ENCODE data around the gene ABCA3.

Gene ABCA3

GRCh38 chr16:2238150-2238837 lies 102.2 kb downstream of the ABCA3 start:
- peak; percentile 32 for DNase-seq
- Histone ChIP-seq H2BK15ac (replicated peaks; ENCODE audit: low read depth) (no peak overlapping the region), H3K23ac (ENCODE audit: low read length) (no peak overlapping the region), H4K8ac (ENCODE audit: low read depth, low read length) (no peak overlapping the region), H3K27me3 (ENCODE audit: insufficient read depth, low read length, poor library complexity) (peaks cover 3% of the 10 kb centered on the region), H3K79me2 (ENCODE audit: control insufficient read depth, insufficient read depth, low read length) (no peaks in the 10 kb centered on the region), H4K5ac (ENCODE audit: low read length) (no peak overlapping the region), H3K79me1 (ENCODE audit: low read length) (no peaks in the 10 kb centered on the region), H2BK5ac (ENCODE audit: low read length) (no peak overlapping the region), H3K4me3 (ENCODE audit: low read length) (no peak overlapping the region), H3K56ac (ENCODE audit: low read length) (no peak overlapping the region), H3K27ac (ENCODE audit: low read depth, low read length) (no peak overlapping the region), H3K9ac (ENCODE audit: low read length) (no peak overlapping the region), H2AK5ac (ENCODE audit: low read length) (no peak overlapping the region), H3K4me1 (ENCODE audit: control insufficient read depth, low read depth, low read length) (no peaks in the 10 kb centered on the region), H2BK120ac (ENCODE audit: low read depth, low read length) (no peak overlapping the region), H3K4ac (ENCODE audit: low read depth, low read length) (no peak overlapping the region), H3K4me2 (ENCODE audit: low read length) (no peak overlapping the region), H3K18ac (ENCODE audit: low read length) (no peak overlapping the region), H3K36me3 (ENCODE audit: control insufficient read depth, insufficient read depth, low read length) (no peaks in the 10 kb centered on the region)
- no CpG with 5 or more reads among the region's 18 CpGs for whole genome bisulfite sequencing (ENCODE audit: extremely low coverage, insufficient coverage, low lambda C conversion rate)

GRCh38 chr16:2237493-2238149 lies 102.9 kb downstream of the ABCA3 start:
- H3K79me1 ChIP-seq (ENCODE audit: low read length), result no peaks in the 10 kb centered on the region
- H3K4me3 ChIP-seq (ENCODE audit: low read length), result no peak overlapping the region
- no peak overlapping the region for H2AK5ac ChIP-seq (ENCODE audit: low read length)
- H3K36me3 ChIP-seq (ENCODE audit: control insufficient read depth, insufficient read depth, low read length), result no peaks in the 10 kb centered on the region
- H3K56ac ChIP-seq (ENCODE audit: low read length), result peak overlapping the region; percentile 26
- peak; percentile 32 for DNase-seq
- H3K4me2 ChIP-seq (ENCODE audit: low read length), result no peak overlapping the region
- H4K8ac ChIP-seq (ENCODE audit: low read depth, low read length), result no peak overlapping the region
- H3K23ac ChIP-seq (ENCODE audit: low read length), result no peak overlapping the region
- no peaks in the 10 kb centered on the region for H3K4me1 ChIP-seq (ENCODE audit: control insufficient read depth, low read depth, low read length)
- no peak overlapping the region for H3K18ac ChIP-seq (ENCODE audit: low read length)
- H3K9ac ChIP-seq (ENCODE audit: low read length), result no peak overlapping the region
- no peak overlapping the region for H2BK120ac ChIP-seq (ENCODE audit: low read depth, low read length)
- H3K27me3 ChIP-seq (ENCODE audit: insufficient read depth, low read length, poor library complexity), result peaks cover 3% of the 10 kb centered on the region
- H4K5ac ChIP-seq (ENCODE audit: low read length), result no peak overlapping the region
- WGBS (ENCODE audit: extremely low coverage, insufficient coverage, low lambda C conversion rate), result no CpG with 5 or more reads among the region's 65 CpGs
- no peak overlapping the region for H3K4ac ChIP-seq (ENCODE audit: low read depth, low read length)
- no peak overlapping the region for H2BK15ac ChIP-seq (replicated peaks; ENCODE audit: low read depth)
- no peak overlapping the region for H2BK5ac ChIP-seq (ENCODE audit: low read length)
- H3K79me2 ChIP-seq (ENCODE audit: control insufficient read depth, insufficient read depth, low read length), result no peaks in the 10 kb centered on the region
- H3K27ac ChIP-seq (ENCODE audit: low read depth, low read length), result no peak overlapping the region

DNA sequence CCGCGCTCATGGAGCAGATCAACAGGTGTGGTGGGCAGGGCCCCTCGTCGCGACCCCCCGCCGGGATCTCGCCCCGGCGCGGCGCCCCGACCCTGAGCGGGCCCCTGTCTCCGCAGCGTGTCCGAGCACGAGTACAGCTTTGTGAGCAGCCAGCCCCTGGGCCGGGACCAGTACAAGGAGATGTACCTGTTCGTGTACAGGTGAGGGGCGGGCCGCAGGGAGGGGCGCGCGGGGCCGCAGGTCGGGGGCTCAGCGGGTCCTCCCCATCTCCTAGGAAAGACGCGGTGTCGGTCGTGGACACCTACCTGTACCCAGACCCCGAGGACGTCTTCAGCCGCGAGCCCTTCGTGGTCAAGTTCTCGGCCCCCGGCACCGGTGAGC lies 103.4 kb downstream of the ABCA3 start:
- H2BK15ac ChIP-seq (replicated peaks; ENCODE audit: low read depth), result no peak overlapping the region
- no peak overlapping the region for H3K9ac ChIP-seq (ENCODE audit: low read length)
- H4K8ac ChIP-seq (ENCODE audit: low read depth, low read length), result no peak overlapping the region
- H2AK5ac ChIP-seq (ENCODE audit: low read length), result no peak overlapping the region
- H2BK5ac ChIP-seq (ENCODE audit: low read length), result no peak overlapping the region
- DNase-seq, result no peak
- H3K79me1 ChIP-seq (ENCODE audit: low read length), result no peaks in the 10 kb centered on the region
- no peak overlapping the region for H3K23ac ChIP-seq (ENCODE audit: low read length)
- H3K4me1 ChIP-seq (ENCODE audit: control insufficient read depth, low read depth, low read length), result no peaks in the 10 kb centered on the region
- no peak overlapping the region for H3K4me3 ChIP-seq (ENCODE audit: low read length)
- no peak overlapping the region for H3K27ac ChIP-seq (ENCODE audit: low read depth, low read length)
- H3K18ac ChIP-seq (ENCODE audit: low read length), result no peak overlapping the region
- no peak overlapping the region for H4K5ac ChIP-seq (ENCODE audit: low read length)
- H3K4ac ChIP-seq (ENCODE audit: low read depth, low read length), result no peak overlapping the region
- H3K79me2 ChIP-seq (ENCODE audit: control insufficient read depth, insufficient read depth, low read length), result no peaks in the 10 kb centered on the region
- peaks cover 3% of the 10 kb centered on the region for H3K27me3 ChIP-seq (ENCODE audit: insufficient read depth, low read length, poor library complexity)
- no peak overlapping the region for H2BK120ac ChIP-seq (ENCODE audit: low read depth, low read length)
- H3K56ac ChIP-seq (ENCODE audit: low read length), result peak overlapping the region; percentile 25
- no peaks in the 10 kb centered on the region for H3K36me3 ChIP-seq (ENCODE audit: control insufficient read depth, insufficient read depth, low read length)
- no CpG with 5 or more reads among the region's 40 CpGs for WGBS (ENCODE audit: extremely low coverage, insufficient coverage, low lambda C conversion rate)
- no peak overlapping the region for H3K4me2 ChIP-seq (ENCODE audit: low read length)

- WGBS (ENCODE audit: extremely low coverage, insufficient coverage, low lambda C conversion rate), result no CpG with 5 or more reads among the region's 64 CpGs
- Histone ChIP-seq H3K27ac (ENCODE audit: low read depth, low read length) (no peak within 1 kb of the TSS), H3K4ac (ENCODE audit: low read depth, low read length) (no peak within 1 kb of the TSS), H2AK5ac (ENCODE audit: low read length) (no peak within 1 kb of the TSS), H3K4me3 (ENCODE audit: low read length) (no peak within 1 kb of the TSS), H3K27me3 (ENCODE audit: insufficient read depth, low read length, poor library complexity) (peaks cover 3% of the 10 kb centered on the region), H2BK5ac (ENCODE audit: low read length) (no peak within 1 kb of the TSS), H3K4me2 (ENCODE audit: low read length) (peak within 1 kb of the TSS; percentile 7), H3K4me1 (ENCODE audit: control insufficient read depth, low read depth, low read length) (no peaks in the 10 kb centered on the region), H3K56ac (ENCODE audit: low read length) (peak within 1 kb of the TSS; percentile 64), H3K9ac (ENCODE audit: low read length) (peak within 1 kb of the TSS; percentile 38), H4K5ac (ENCODE audit: low read length) (no peak within 1 kb of the TSS), H3K18ac (ENCODE audit: low read length) (no peak within 1 kb of the TSS), H3K79me1 (ENCODE audit: low read length) (no peaks in the 10 kb centered on the region), H3K36me3 (ENCODE audit: control insufficient read depth, insufficient read depth, low read length) (no peaks in the 10 kb centered on the region), H3K23ac (ENCODE audit: low read length) (no peak within 1 kb of the TSS), H2BK120ac (ENCODE audit: low read depth, low read length) (no peak within 1 kb of the TSS), H4K8ac (ENCODE audit: low read depth, low read length) (no peak within 1 kb of the TSS), H2BK15ac (replicated peaks; ENCODE audit: low read depth) (no peak within 1 kb of the TSS), H3K79me2 (ENCODE audit: control insufficient read depth, insufficient read depth, low read length) (no peaks in the 10 kb centered on the region)
- DNase-seq, result peak; percentile 56
Observed at GRCh38 chr16:2236337-2237101, 104.0 kb downstream of the ABCA3 start, which contains the start of gene DNASE1L2. Gene DNASE1L2, plus strand, starts transcription at chr16:2236444. Its CDS starts 373 bp downstream, at chr16:2236817.

DNA sequence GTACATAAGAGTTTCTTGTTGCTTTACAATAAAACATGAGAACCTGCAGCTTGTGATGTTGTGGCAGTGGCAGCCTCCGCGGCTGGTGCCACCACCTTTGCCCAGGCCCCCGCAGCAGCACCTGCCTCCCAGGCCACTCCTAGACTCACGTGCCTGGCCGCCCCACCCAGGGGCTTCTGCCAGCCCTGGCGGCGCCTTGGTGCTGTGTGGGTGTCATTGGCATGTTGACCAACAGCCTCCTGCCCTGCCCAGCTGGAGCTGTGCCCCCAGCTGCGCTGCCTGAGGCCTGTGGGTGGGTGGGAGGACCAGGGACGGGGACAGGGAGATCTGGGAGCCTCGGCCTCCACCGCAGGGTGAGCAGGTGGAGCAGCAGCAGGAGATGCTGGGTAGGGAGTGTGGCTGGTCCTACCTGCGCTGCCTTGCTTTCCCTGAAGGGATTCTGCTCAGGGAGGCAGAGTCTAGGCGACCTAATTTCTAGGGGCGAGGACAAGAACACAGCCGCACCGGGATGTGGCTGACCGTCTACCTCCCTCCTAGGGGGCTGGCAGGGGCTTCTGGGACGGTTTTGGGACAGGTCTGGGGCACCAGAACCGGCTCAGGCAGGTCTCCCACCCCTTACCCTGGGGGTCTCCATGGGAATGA lies 104.7 kb downstream of the ABCA3 start:
- Histone ChIP-seq H3K18ac (ENCODE audit: low read length) (no peak overlapping the region), H3K36me3 (ENCODE audit: control insufficient read depth, insufficient read depth, low read length) (no peaks in the 10 kb centered on the region), H3K4me1 (ENCODE audit: control insufficient read depth, low read depth, low read length) (no peaks in the 10 kb centered on the region), H2BK15ac (replicated peaks; ENCODE audit: low read depth) (no peak overlapping the region), H2BK120ac (ENCODE audit: low read depth, low read length) (no peak overlapping the region), H2BK5ac (ENCODE audit: low read length) (no peak overlapping the region), H4K5ac (ENCODE audit: low read length) (no peak overlapping the region), H2AK5ac (ENCODE audit: low read length) (no peak overlapping the region), H3K23ac (ENCODE audit: low read length) (no peak overlapping the region), H3K4me2 (ENCODE audit: low read length) (no peak overlapping the region), H3K4me3 (ENCODE audit: low read length) (no peak overlapping the region), H3K27ac (ENCODE audit: low read depth, low read length) (no peak overlapping the region), H4K8ac (ENCODE audit: low read depth, low read length) (no peak overlapping the region), H3K4ac (ENCODE audit: low read depth, low read length) (no peak overlapping the region), H3K56ac (ENCODE audit: low read length) (no peak overlapping the region), H3K9ac (ENCODE audit: low read length) (no peak overlapping the region), H3K79me1 (ENCODE audit: low read length) (no peaks in the 10 kb centered on the region), H3K27me3 (ENCODE audit: insufficient read depth, low read length, poor library complexity) (peaks cover 3% of the 10 kb centered on the region), H3K79me2 (ENCODE audit: control insufficient read depth, insufficient read depth, low read length) (no peaks in the 10 kb centered on the region)
- no CpG with 5 or more reads among the region's 19 CpGs for WGBS (ENCODE audit: extremely low coverage, insufficient coverage, low lambda C conversion rate)
- no peak for DNase-seq

Measured in mesendoderm (in vitro differentiated cells).